ENCODE data around the gene SLC25A48.

DNA sequence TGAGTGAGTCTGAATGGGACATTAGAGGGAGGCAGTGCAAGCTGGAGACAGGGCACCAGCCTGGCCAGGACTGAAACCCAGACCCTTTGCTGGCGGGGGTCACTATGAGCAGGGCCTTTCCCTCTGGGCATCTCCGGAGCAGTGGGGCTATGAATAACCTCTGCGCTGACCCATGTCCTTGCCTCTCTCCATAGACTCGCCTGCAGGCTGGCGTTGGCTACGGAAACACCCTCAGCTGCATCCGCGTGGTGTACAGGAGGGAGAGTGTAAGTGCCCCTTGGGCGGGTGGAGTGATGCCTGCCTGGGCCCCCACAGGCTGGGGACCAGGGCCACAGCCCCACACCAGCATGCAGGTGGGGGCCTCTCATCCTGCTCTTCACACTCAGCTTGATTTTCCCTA is 15.8 kb downstream of the SLC25A48 start:
- TF ChIP-seq, protein P1, sequence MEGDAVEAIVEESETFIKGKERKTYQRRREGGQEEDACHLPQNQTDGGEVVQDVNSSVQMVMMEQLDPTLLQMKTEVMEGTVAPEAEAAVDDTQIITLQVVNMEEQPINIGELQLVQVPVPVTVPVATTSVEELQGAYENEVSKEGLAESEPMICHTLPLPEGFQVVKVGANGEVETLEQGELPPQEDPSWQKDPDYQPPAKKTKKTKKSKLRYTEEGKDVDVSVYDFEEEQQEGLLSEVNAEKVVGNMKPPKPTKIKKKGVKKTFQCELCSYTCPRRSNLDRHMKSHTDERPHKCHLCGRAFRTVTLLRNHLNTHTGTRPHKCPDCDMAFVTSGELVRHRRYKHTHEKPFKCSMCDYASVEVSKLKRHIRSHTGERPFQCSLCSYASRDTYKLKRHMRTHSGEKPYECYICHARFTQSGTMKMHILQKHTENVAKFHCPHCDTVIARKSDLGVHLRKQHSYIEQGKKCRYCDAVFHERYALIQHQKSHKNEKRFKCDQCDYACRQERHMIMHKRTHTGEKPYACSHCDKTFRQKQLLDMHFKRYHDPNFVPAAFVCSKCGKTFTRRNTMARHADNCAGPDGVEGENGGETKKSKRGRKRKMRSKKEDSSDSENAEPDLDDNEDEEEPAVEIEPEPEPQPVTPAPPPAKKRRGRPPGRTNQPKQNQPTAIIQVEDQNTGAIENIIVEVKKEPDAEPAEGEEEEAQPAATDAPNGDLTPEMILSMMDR (IDR thresholded peaks at IDR 0.05) = no peak
- TF ChIP-seq POLR2A (IDR thresholded peaks at IDR 0.05) = no peak
